Endothelial cell of umbilical vein (primary cell): ENCODE results near the gene KATNB1. TPM values are rescaled to one million over a fixed set of nuclear protein-coding genes. Genes with fewer than 3 reads are reported as not detected.

Source experiments
- BruUV-seq: library from RNA; stranded (reverse); fragments of 400-500 nt; replicated peaks from 2 replicates; lab custom pipeline; 2021; lab: Mats Ljungman, UMichigan
- CTCF ChIA-PET: fragments of 300-600, 350-600 bp; sonication (Branson Sonifier 250); formaldehyde crosslinking; loops from one replicate; lab custom pipeline; 2021; ENCODE audit warnings: antibody characterized with exemption, inconsistent platforms; lab: Charles Lee
- POLR2A ChIA-PET: fragments of 300-600, 350-600 bp; sonication (Branson Sonifier 250); formaldehyde crosslinking; loops from one replicate; lab custom pipeline; 2021; ENCODE audit warnings: antibody characterized with exemption, inconsistent platforms; lab: Charles Lee
- DNase-seq: peaks from one replicate; pipeline ENCODE4 v3.0.0-alpha.2; 2011; ENCODE audit warnings: low read depth, low spot score
- FAIRE-seq: peaks from 2 replicates; lab custom pipeline; 2011; peaks lifted over from hg19 to GRCh38; lab: Jason Lieb, UNC
- H2AFZ ChIP-seq: 2 replicates; pipeline ENCODE4 v1.6.0; 2012; ENCODE audit warnings: low read depth, low read length, control low read depth, inconsistent platforms
- H3K27ac ChIP-seq: 2 replicates; pipeline ENCODE4 v1.5.1; 2011; ENCODE audit warnings: low read depth, mild to moderate bottlenecking, control low read depth, low read length, moderate library complexity; ENCODE audit not compliant: insufficient read depth
- H3K27me3 ChIP-seq, 2 experiments: 2 replicates each; pipeline versions ENCODE4 v1.6.0 to v1.6.1; 2011; ENCODE audit warnings: low read length in 2 of 2, mixed read lengths in 1 of 2; ENCODE audit not compliant: control insufficient read depth in 2 of 2, insufficient read depth in 2 of 2
- H3K36me3 ChIP-seq, 2 experiments: 2 replicates in 1 of 2; 3 replicates in 1 of 2; pipeline ENCODE4 v1.5.1; 2011; ENCODE audit warnings: low read length in 2 of 2, mild to moderate bottlenecking in 1 of 2, moderate library complexity in 1 of 2; ENCODE audit not compliant: control insufficient read depth in 2 of 2, insufficient read depth in 2 of 2; ENCODE audit errors: extremely low read depth in 1 of 2
- H3K4me1 ChIP-seq: 3 replicates; pipeline ENCODE4 v1.5.1; 2011; ENCODE audit warnings: mild to moderate bottlenecking, low read length; ENCODE audit not compliant: control insufficient read depth, insufficient read depth; ENCODE audit errors: extremely low read depth
- H3K4me2 ChIP-seq: 2 replicates; pipeline ENCODE4 v1.6.1; 2011; ENCODE audit warnings: low read length, control low read depth, mixed read lengths; ENCODE audit not compliant: insufficient read depth
- H3K4me3 ChIP-seq, 3 experiments: fragments of 200-600 bp in 1 of 3; sonication (generic), shearing (Covaris generic) in 1 of 3; replicated peaks in 1 of 3; 2 replicates each; pipeline ENCODE4 v1.5.1; 2011 to 2016; ENCODE audit warnings: control low read depth in 3 of 3, low read length in 3 of 3, mild to moderate bottlenecking in 2 of 3, inconsistent platforms in 1 of 3, low read depth in 1 of 3, moderate library complexity in 1 of 3; ENCODE audit not compliant: insufficient read depth in 1 of 3
- H3K79me2 ChIP-seq: 2 replicates; pipeline ENCODE4 v1.6.0; 2012; ENCODE audit warnings: low read length, inconsistent platforms; ENCODE audit not compliant: control insufficient read depth, insufficient read depth
- H3K9ac ChIP-seq: replicated peaks from 2 replicates; pipeline ENCODE3; 2011; ENCODE audit warnings: low read length, control low read depth; ENCODE audit not compliant: insufficient read depth; ENCODE audit errors: extremely low read depth
- H3K9me1 ChIP-seq: replicated peaks from 3 replicates; pipeline ENCODE4 v1.6.0; 2011; ENCODE audit warnings: mild to moderate bottlenecking, low read length; ENCODE audit not compliant: control insufficient read depth, insufficient read depth; ENCODE audit errors: extremely low read depth
- H3K9me3 ChIP-seq: replicated peaks from 2 replicates; pipeline ENCODE4 v1.5.1; 2012; ENCODE audit warnings: low read length, inconsistent platforms; ENCODE audit not compliant: control insufficient read depth, insufficient read depth
- H4K20me1 ChIP-seq: replicated peaks from 2 replicates; pipeline ENCODE3; 2011; ENCODE audit warnings: mild to moderate bottlenecking, low read length; ENCODE audit not compliant: control insufficient read depth, insufficient read depth; ENCODE audit errors: extremely low read depth
- CTCF ChIP-seq, 2 donors: IDR thresholded peaks; 1 replicate in 1 of 2; 2 replicates in 1 of 2; pipeline ENCODE4 v1.5.1; 2011; ENCODE audit warnings: low read length in 2 of 2, mild to moderate bottlenecking in 2 of 2, moderate library complexity in 2 of 2, control low read depth in 1 of 2, inconsistent platforms in 1 of 2, low read depth in 1 of 2; ENCODE audit not compliant: insufficient read depth in 1 of 2; ENCODE audit errors: extremely low read depth in 1 of 2
- EZH2 ChIP-seq: IDR thresholded peaks from 2 replicates; pipeline ENCODE4 v1.6.1; 2012; ENCODE audit warnings: borderline replicate concordance, low read depth, mild to moderate bottlenecking, moderate library complexity, low read length, inconsistent platforms; ENCODE audit not compliant: severe bottlenecking
- FOS ChIP-seq: IDR thresholded peaks from 2 replicates; pipeline ENCODE4 v1.6.1; 2011; ENCODE audit warnings: mild to moderate bottlenecking, low read length, moderate library complexity, borderline replicate concordance; ENCODE audit not compliant: insufficient read depth
- GATA2 ChIP-seq: IDR thresholded peaks from 2 replicates; pipeline ENCODE4 v1.7.0; 2011; ENCODE audit warnings: low read depth, mild to moderate bottlenecking, moderate library complexity, mixed read lengths, low read length; ENCODE audit not compliant: insufficient read length, insufficient read depth
- JUN ChIP-seq: IDR thresholded peaks from 2 replicates; pipeline ENCODE4 v1.6.1; 2011; ENCODE audit warnings: borderline replicate concordance, low read depth; ENCODE audit not compliant: insufficient read length, insufficient read depth
- MAX ChIP-seq: IDR thresholded peaks from 2 replicates; pipeline ENCODE4 v1.6.1; 2011; ENCODE audit not compliant: insufficient read depth, insufficient read length
- MYC ChIP-seq: IDR thresholded peaks from one replicate; pipeline ENCODE4 v1.6.1; 2011; ENCODE audit warnings: mild to moderate bottlenecking, low read depth, low read length
- POLR2A ChIP-seq: IDR thresholded peaks from 2 replicates; pipeline ENCODE4 v1.6.1; 2012; ENCODE audit warnings: low read depth, mild to moderate bottlenecking, control low read depth, low read length
- POLR2AphosphoS5 ChIP-seq: IDR thresholded peaks from 2 replicates; pipeline ENCODE4 v1.6.1; 2012; ENCODE audit warnings: low read depth, mild to moderate bottlenecking, control low read depth, low read length, moderate library complexity; ENCODE audit not compliant: insufficient read depth
- dilution Hi-C: fragments of 300-500 bp; cut with MboI; formaldehyde crosslinking; loops from one replicate; pipeline ENCODE4 v1.15.0; 2019; ENCODE audit warnings: low sequenced_read_pairs; ENCODE audit not compliant: extremely low pct_ligation_motif_present
- intact Hi-C: fragments of 100-400 bp; cut with micrococcal nuclease; formaldehyde crosslinking; loops from one replicate; pipeline ENCODE4 v1.10.0; 2022
- polyA plus RNA-seq, 4 experiments: library from polyadenylated mRNA; depleted of rRNA in 3 of 4; stranded (reverse) in 3 of 4; unstranded in 1 of 4; fragments of >200 nt; gene quantifications; 2 replicates each; pipeline versions ENCODE4 v1.2.1 to v1.2.3, GENCODE V29; 2011 to 2012; ENCODE audit warnings: missing spikeins in 1 of 4
- total RNA-seq: library from RNA; stranded (reverse); gene quantifications from 2 replicates; pipeline ENCODE4 v1.2.3, GENCODE V29; 2021

Gene KATNB1
- total and polyA plus RNA-seq, 2 donors (not counting 3 experiments of a cell fraction or from before 2014, with no cell fraction given) = 25.9 to 35.9 TPM

- POLR2A ChIA-PET = no interaction called here
- no TSS peak for BruUV-seq
- CTCF ChIA-PET = interaction anchor here (1.2 to 3.4 kb wide), 2 partner anchors 37 to 96 kb away, joined by 3 to 15 read pairs; no protein-coding TSS in a partner anchor
Measured at GRCh38 chr16:57686577-57686976, 49.0 kb upstream of the KATNB1 start.

More at GRCh38 chr16:57686577-57686976, 49.0 kb upstream of the KATNB1 start:
- H3K4me3 ChIP-seq = no peak overlapping the region
- no peaks in the 10 kb centered on the region for H3K79me2 ChIP-seq
- intact Hi-C loops (no loop called here), dilution Hi-C loops (no loop called here)
- H3K9me3 ChIP-seq = no peaks in the 10 kb centered on the region
- no peaks in the 10 kb centered on the region for H3K36me3 ChIP-seq
- FAIRE-seq (no peak), DNase-seq (no peak)
- no peak for TF ChIP-seq MAX
- TF ChIP-seq JUN = no peak
- no peak for TF ChIP-seq CTCF (IDR thresholded peaks at IDR 0.05; ENCODE audit: extremely low read depth in 1 of 2, insufficient read depth in 1 of 2, low read depth in 1 of 2, low read length in 2 of 2)
- TF ChIP-seq POLR2AphosphoS5 = no peak
- TF ChIP-seq FOS = no peak
- no peak for TF ChIP-seq MYC
- no peak for TF ChIP-seq POLR2A
- no peak for TF ChIP-seq GATA2
- no peak for TF ChIP-seq EZH2
- no peak overlapping the region for H3K27ac ChIP-seq
- H3K4me1 ChIP-seq = no peaks in the 10 kb centered on the region
- H4K20me1 ChIP-seq = no peaks in the 10 kb centered on the region
- peaks cover 4 to 7% of the 10 kb centered on the region in 2 experiments for H3K27me3 ChIP-seq
- no peak overlapping the region for H3K9ac ChIP-seq
- no peaks in the 10 kb centered on the region for H3K9me1 ChIP-seq
- no peak overlapping the region for H3K4me2 ChIP-seq
- no peak overlapping the region for H2AFZ ChIP-seq
